RKO (cell line): ENCODE results near the gene SPG11.
A peak's percentile ranks its signal among the peaks of the same experiment; 100 is the strongest.

Experiments used
- DNase-seq: peaks from one replicate; pipeline ENCODE4 v3.0.0-alpha.2; 2016; ENCODE audit warnings: low spot score

The SPG11 gene

GRCh38 chr15:44623178-44623577 lies 40.3 kb downstream of the SPG11 start:
- no peak for DNase-seq

GRCh38 chr15:44620081-44620480 lies 43.4 kb downstream of the SPG11 start:
- DNase-seq = no peak

- no peak for DNase-seq
These were observed 46.5 kb downstream of the SPG11 start for GRCh38 chr15:44616974-44617373.

GRCh38 chr15:44606740-44607139 lies 56.7 kb downstream of the SPG11 start:
- no peak for DNase-seq

GRCh38 chr15:44603126-44603525 lies 60.3 kb downstream of the SPG11 start:
- DNase-seq = no peak

GRCh38 chr15:44598892-44599291 lies 64.6 kb downstream of the SPG11 start:
- DNase-seq = no peak

- DNase-seq = no peak
These were observed 65.4 kb downstream of the SPG11 start for GRCh38 chr15:44598066-44598465.

- no peak for DNase-seq
These were observed 66.9 kb downstream of the SPG11 start for GRCh38 chr15:44596511-44597010.

GRCh38 chr15:44595656-44596510 lies 67.6 kb downstream of the SPG11 start:
- no peak for DNase-seq

- DNase-seq = no peak
These were observed 68.2 kb downstream of the SPG11 start for GRCh38 chr15:44595246-44595645.

- peak; percentile 33 for DNase-seq
These were observed 70.3 kb downstream of the SPG11 start for GRCh38 chr15:44593042-44593736.

GRCh38 chr15:44591326-44591725 lies 72.1 kb downstream of the SPG11 start:
- no peak for DNase-seq

GRCh38 chr15:44588541-44588940 lies 74.9 kb downstream of the SPG11 start:
- DNase-seq = no peak

GRCh38 chr15:44585633-44586032 lies 77.8 kb downstream of the SPG11 start:
- DNase-seq = no peak

GRCh38 chr15:44584162-44584749 lies 79.2 kb downstream of the SPG11 start:
- peak; percentile 68 for DNase-seq

GRCh38 chr15:44580105-44580504 lies 83.4 kb downstream of the SPG11 start:
- no peak for DNase-seq

GRCh38 chr15:44574734-44575133 lies 88.7 kb downstream of the SPG11 start:
- no peak for DNase-seq

- DNase-seq = no peak
These were observed 90.1 kb downstream of the SPG11 start for GRCh38 chr15:44573386-44573785.

- DNase-seq = no peak
These were observed 93.1 kb downstream of the SPG11 start for GRCh38 chr15:44570361-44570760.

GRCh38 chr15:44569316-44569715 lies 94.1 kb downstream of the SPG11 start:
- no peak for DNase-seq

GRCh38 chr15:44568338-44568737 lies 95.1 kb downstream of the SPG11 start:
- DNase-seq = no peak

GRCh38 chr15:44566155-44566540 lies 97.3 kb downstream of the SPG11 start:
- no peak for DNase-seq
